GM18498 (cell line): ENCODE data around the gene CFDP1.

ENCODE experiments used
- ATAC-seq: cut with Tn5 transposase; IDR thresholded peaks from one replicate; pipeline ENCODE4 v1.9.1; 2021; ENCODE audit warnings: mild to moderate bottlenecking, moderate library complexity; ENCODE audit not compliant: unreplicated experiment

CFDP1 gene

GRCh38 chr16:75323933-75324332, 109.4 kb downstream of the CFDP1 start:
- no peak for ATAC-seq

GRCh38 chr16:75323198-75323597, 110.1 kb downstream of the CFDP1 start:
- ATAC-seq, result no peak

- no peak for ATAC-seq
These were observed 110.6 kb downstream of the CFDP1 start for GRCh38 chr16:75322740-75323139.

- ATAC-seq, result no peak
These were observed 112.9 kb downstream of the CFDP1 start for GRCh38 chr16:75320435-75320834.

GRCh38 chr16:75319513-75320411, 113.5 kb downstream of the CFDP1 start:
- peak; percentile 80 for ATAC-seq

- no peak for ATAC-seq
These were observed 114.6 kb downstream of the CFDP1 start for GRCh38 chr16:75318737-75319136.

GRCh38 chr16:75317532-75317931, 115.8 kb downstream of the CFDP1 start:
- no peak for ATAC-seq

- no peak for ATAC-seq
These were observed 116.2 kb downstream of the CFDP1 start for GRCh38 chr16:75317101-75317522.

GRCh38 chr16:75315539-75316306, 117.6 kb downstream of the CFDP1 start:
- ATAC-seq, result no peak

- no peak for ATAC-seq
These were observed 120.4 kb downstream of the CFDP1 start for GRCh38 chr16:75312875-75313274.

GRCh38 chr16:75311383-75311938, 121.8 kb downstream of the CFDP1 start:
- no peak for ATAC-seq

GRCh38 chr16:75310541-75310940, 122.8 kb downstream of the CFDP1 start:
- no peak for ATAC-seq

GRCh38 chr16:75309899-75310430, 123.3 kb downstream of the CFDP1 start:
- ATAC-seq, result no peak

GRCh38 chr16:75309156-75309555, 124.1 kb downstream of the CFDP1 start:
- ATAC-seq, result no peak

- no peak for ATAC-seq
These were observed 125.3 kb downstream of the CFDP1 start for GRCh38 chr16:75308011-75308410.

- no peak for ATAC-seq
These were observed 125.8 kb downstream of the CFDP1 start for GRCh38 chr16:75307506-75307905.

GRCh38 chr16:75306099-75306762, 127.1 kb downstream of the CFDP1 start:
- no peak for ATAC-seq

- ATAC-seq, result peak; percentile 81
These were observed 127.8 kb downstream of the CFDP1 start for GRCh38 chr16:75305364-75306098.

GRCh38 chr16:75304521-75305363, 128.6 kb downstream of the CFDP1 start:
- no peak for ATAC-seq
